DND-41 (cell line): ENCODE data around the gene AP4M1.

ENCODE experiments used
- ATAC-seq: fragments of 200-7000 bp; cut with Tn5 transposase; 3 replicates; pipeline ENCODE4 v1.9.1; 2021; ENCODE audit warnings: low read depth; ENCODE audit not compliant: insufficient read depth
- DNase-seq: peaks from one replicate; pipeline ENCODE4 v3.0.0-alpha.2; 2020
- H2AFZ ChIP-seq: 2 replicates; pipeline ENCODE4 v1.6.0; 2012; ENCODE audit warnings: low read depth, low read length
- H3K27ac ChIP-seq: 2 replicates; pipeline ENCODE4 v1.5.1; 2012; ENCODE audit warnings: low read length, inconsistent platforms
- H3K27me3 ChIP-seq: fragments of 200-600 bp; sonication (generic); 2 replicates; pipeline ENCODE4 v1.6.0; 2012; ENCODE audit warnings: low read length, mild to moderate bottlenecking, inconsistent platforms; ENCODE audit not compliant: insufficient read depth, poor library complexity
- H3K36me3 ChIP-seq: 2 replicates; pipeline ENCODE4 v1.5.1; 2012; ENCODE audit warnings: low read length, inconsistent platforms; ENCODE audit not compliant: insufficient read depth
- H3K4me1 ChIP-seq: 2 replicates; pipeline ENCODE4 v1.5.1; 2012; ENCODE audit warnings: mild to moderate bottlenecking, low read length; ENCODE audit not compliant: insufficient read depth
- H3K4me2 ChIP-seq: 2 replicates; pipeline ENCODE4 v1.6.0; 2012; ENCODE audit warnings: mild to moderate bottlenecking, moderate library complexity, low read length, inconsistent platforms; ENCODE audit not compliant: insufficient read depth
- H3K4me3 ChIP-seq, 2 experiments: fragments of 200-600 bp in 1 of 2; shearing (Covaris generic) in 1 of 2; 2 replicates each; pipeline ENCODE4 v1.5.1; 2012 to 2016; ENCODE audit warnings: inconsistent platforms in 2 of 2, low read length in 2 of 2, mild to moderate bottlenecking in 2 of 2, low read depth in 1 of 2, moderate library complexity in 1 of 2
- H3K79me2 ChIP-seq: 2 replicates; pipeline ENCODE4 v1.6.0; 2012; ENCODE audit warnings: low read length, inconsistent platforms; ENCODE audit not compliant: insufficient read depth
- H3K9ac ChIP-seq: 2 replicates; pipeline ENCODE4 v1.6.0; 2012; ENCODE audit warnings: low read depth, mild to moderate bottlenecking, inconsistent platforms, low read length, moderate library complexity
- H3K9me3 ChIP-seq: 2 replicates; pipeline ENCODE4 v1.5.1; 2012; ENCODE audit warnings: low read length, moderate library complexity, mild to moderate bottlenecking, inconsistent platforms; ENCODE audit not compliant: insufficient read depth, severe bottlenecking
- H4K20me1 ChIP-seq: 2 replicates; pipeline ENCODE4 v1.6.0; 2012; ENCODE audit warnings: low read length; ENCODE audit not compliant: insufficient read depth
- EZH2 ChIP-seq: IDR thresholded peaks from 3 replicates; pipeline ENCODE4 v1.6.1; 2012; ENCODE audit warnings: borderline replicate concordance, low read depth, mild to moderate bottlenecking, moderate library complexity, low read length, inconsistent platforms; ENCODE audit not compliant: severe bottlenecking
- TF ChIP-seq, protein P1 (sequence below): IDR thresholded peaks from 2 replicates; pipeline ENCODE4 v1.5.1; 2012; ENCODE audit warnings: borderline replicate concordance, low read length, moderate library complexity, mild to moderate bottlenecking; ENCODE audit not compliant: poor library complexity, severe bottlenecking; ENCODE audit errors: extremely low read depth

Gene AP4M1

GRCh38 chr7:100157334-100158228, 56.1 kb downstream of the AP4M1 start:
- Histone ChIP-seq H3K79me2 (peaks cover 42% of the 10 kb centered on the region), H3K9me3 (no peaks in the 10 kb centered on the region), H3K4me1 (peaks cover 36% of the 10 kb centered on the region), H2AFZ (no peak overlapping the region), H3K9ac (peak overlapping the region; percentile 96), H3K27me3 (no peaks in the 10 kb centered on the region), H3K4me3 (peak overlapping the region; percentile 87 to 99), H3K4me2 (peak overlapping the region; percentile 68), H3K27ac (peak overlapping the region; percentile 69), H4K20me1 (peaks cover 27% of the 10 kb centered on the region), H3K36me3 (peaks cover 47% of the 10 kb centered on the region)
- ATAC-seq: peak; percentile 10; the same call in 1 of the 3 replicates
- DNase-seq: no peak
- TF ChIP-seq, protein P1, sequence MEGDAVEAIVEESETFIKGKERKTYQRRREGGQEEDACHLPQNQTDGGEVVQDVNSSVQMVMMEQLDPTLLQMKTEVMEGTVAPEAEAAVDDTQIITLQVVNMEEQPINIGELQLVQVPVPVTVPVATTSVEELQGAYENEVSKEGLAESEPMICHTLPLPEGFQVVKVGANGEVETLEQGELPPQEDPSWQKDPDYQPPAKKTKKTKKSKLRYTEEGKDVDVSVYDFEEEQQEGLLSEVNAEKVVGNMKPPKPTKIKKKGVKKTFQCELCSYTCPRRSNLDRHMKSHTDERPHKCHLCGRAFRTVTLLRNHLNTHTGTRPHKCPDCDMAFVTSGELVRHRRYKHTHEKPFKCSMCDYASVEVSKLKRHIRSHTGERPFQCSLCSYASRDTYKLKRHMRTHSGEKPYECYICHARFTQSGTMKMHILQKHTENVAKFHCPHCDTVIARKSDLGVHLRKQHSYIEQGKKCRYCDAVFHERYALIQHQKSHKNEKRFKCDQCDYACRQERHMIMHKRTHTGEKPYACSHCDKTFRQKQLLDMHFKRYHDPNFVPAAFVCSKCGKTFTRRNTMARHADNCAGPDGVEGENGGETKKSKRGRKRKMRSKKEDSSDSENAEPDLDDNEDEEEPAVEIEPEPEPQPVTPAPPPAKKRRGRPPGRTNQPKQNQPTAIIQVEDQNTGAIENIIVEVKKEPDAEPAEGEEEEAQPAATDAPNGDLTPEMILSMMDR: no peak
- no peak for TF ChIP-seq EZH2
